Spleen (tissue), 7 donors: ENCODE measurements around the gene AKAP6.

Experiments
- CTCF ChIP-seq, 11 experiments: fragments of 200-600 bp in 7 of 11; fragments of 450-650 bp in 4 of 11; sonication (generic) in 4 of 11; IDR thresholded peaks in 8 of 11; conservative IDR thresholded peaks in 3 of 11; 1 replicate in 7 of 11; 2 replicates in 4 of 11; pipeline versions ENCODE4 v1.4.0 to v1.8.0; 2016 to 2021; ENCODE audit warnings: antibody characterized with exemption in 11 of 11, inconsistent platforms in 4 of 11, mild to moderate bottlenecking in 1 of 11
- POLR2AphosphoS5 ChIP-seq, 3 donors: sonication (generic); formaldehyde crosslinking; IDR thresholded peaks; one replicate each; pipeline ENCODE4 v1.5.1; 2017; ENCODE audit warnings: antibody characterized with exemption in 3 of 3
- donor health status: DM: no; HTN: no; CAD: no; lungs with moderate emphysema.
- donor health status: DM: no; HTN: no; CAD: no.
- donor health status: DM: no; HTN: no; CAD: no.

- no peak for TF ChIP-seq POLR2AphosphoS5 (IDR thresholded peaks at IDR 0.05)
- TF ChIP-seq CTCF (IDR thresholded peaks at IDR 0.05 in 8 of 11, conservative IDR thresholded peaks at IDR 0.05 in 3 of 11): no peak
These were observed 32.6 kb downstream of the AKAP6 start for GRCh38 chr14:32361674-32362073.
